WTC11 (cell line): ENCODE data around the gene OR4D1.

Source experiments
- ATF3 ChIP-seq: sonication (generic); formaldehyde crosslinking; conservative IDR thresholded peaks from 2 replicates; pipeline ENCODE4 v1.8.1; 2022; ENCODE audit warnings: mild to moderate bottlenecking, missing genetic modification reagents
- CREM ChIP-seq: sonication (generic); formaldehyde crosslinking; IDR thresholded peaks from 2 replicates; pipeline ENCODE4 v1.8.1; 2022; ENCODE audit warnings: mild to moderate bottlenecking, missing genetic modification reagents, moderate library complexity
- CTCF ChIP-seq: fragments of 200-600 bp; IDR thresholded peaks from 2 replicates; pipeline ENCODE4 v1.8.0; 2022; ENCODE audit warnings: antibody characterized with exemption
- E2F5 ChIP-seq: sonication (generic); formaldehyde crosslinking; IDR thresholded peaks from 2 replicates; pipeline ENCODE4 v1.8.1; 2022; ENCODE audit warnings: mild to moderate bottlenecking, moderate library complexity, missing genetic modification reagents
- PREB ChIP-seq: sonication (generic); formaldehyde crosslinking; IDR thresholded peaks from 2 replicates; pipeline ENCODE4 v1.8.1; 2022; ENCODE audit warnings: mild to moderate bottlenecking, missing genetic modification reagents, moderate library complexity, borderline replicate concordance
- SP1 ChIP-seq: sonication (generic); formaldehyde crosslinking; conservative IDR thresholded peaks from 2 replicates; pipeline ENCODE4 v1.8.1; 2022; ENCODE audit warnings: missing genetic modification reagents
- USF1 ChIP-seq: sonication (generic); formaldehyde crosslinking; IDR thresholded peaks from 2 replicates; pipeline ENCODE4 v1.8.0; 2022; ENCODE audit warnings: mild to moderate bottlenecking, missing genetic modification reagents
- ZNF138 ChIP-seq: sonication (generic); formaldehyde crosslinking; conservative IDR thresholded peaks from 2 replicates; pipeline ENCODE4 v1.8.1; 2022; ENCODE audit warnings: mild to moderate bottlenecking, moderate library complexity, missing genetic modification reagents

- TF ChIP-seq CTCF (no peak), USF1 (CRISPR knock-in tag) (no peak), SP1 (CRISPR knock-in tag) (no peak), PREB (CRISPR knock-in tag) (no peak), CREM (CRISPR knock-in tag) (no peak), E2F5 (CRISPR knock-in tag) (no peak), ATF3 (CRISPR knock-in tag) (no peak), ZNF138 (no peak)
These were observed 4.9 kb downstream of the OR4D1 start for GRCh38 chr17:58153046-58153445.
